Upper lobe of left lung (tissue), 4 donors: ENCODE measurements around the gene NKAIN2.

Experiments
- EP300 ChIP-seq, 4 donors: sonication (generic); formaldehyde crosslinking; IDR thresholded peaks; one replicate each; pipeline ENCODE4 v1.5.1; 2017; ENCODE audit warnings: antibody characterized with exemption in 4 of 4, control low read depth in 2 of 4
- TF ChIP-seq, protein P1 (sequence below), 6 experiments: fragments of 450-650 bp in 4 of 6; fragments of 200-600 bp in 2 of 6; sonication (generic) in 2 of 6; IDR thresholded peaks; one replicate each; pipeline ENCODE4 v1.5.1; 2016 to 2019; ENCODE audit warnings: antibody characterized with exemption in 6 of 6

- no peak for TF ChIP-seq EP300 (IDR thresholded peaks at IDR 0.05)
- TF ChIP-seq, protein P1, sequence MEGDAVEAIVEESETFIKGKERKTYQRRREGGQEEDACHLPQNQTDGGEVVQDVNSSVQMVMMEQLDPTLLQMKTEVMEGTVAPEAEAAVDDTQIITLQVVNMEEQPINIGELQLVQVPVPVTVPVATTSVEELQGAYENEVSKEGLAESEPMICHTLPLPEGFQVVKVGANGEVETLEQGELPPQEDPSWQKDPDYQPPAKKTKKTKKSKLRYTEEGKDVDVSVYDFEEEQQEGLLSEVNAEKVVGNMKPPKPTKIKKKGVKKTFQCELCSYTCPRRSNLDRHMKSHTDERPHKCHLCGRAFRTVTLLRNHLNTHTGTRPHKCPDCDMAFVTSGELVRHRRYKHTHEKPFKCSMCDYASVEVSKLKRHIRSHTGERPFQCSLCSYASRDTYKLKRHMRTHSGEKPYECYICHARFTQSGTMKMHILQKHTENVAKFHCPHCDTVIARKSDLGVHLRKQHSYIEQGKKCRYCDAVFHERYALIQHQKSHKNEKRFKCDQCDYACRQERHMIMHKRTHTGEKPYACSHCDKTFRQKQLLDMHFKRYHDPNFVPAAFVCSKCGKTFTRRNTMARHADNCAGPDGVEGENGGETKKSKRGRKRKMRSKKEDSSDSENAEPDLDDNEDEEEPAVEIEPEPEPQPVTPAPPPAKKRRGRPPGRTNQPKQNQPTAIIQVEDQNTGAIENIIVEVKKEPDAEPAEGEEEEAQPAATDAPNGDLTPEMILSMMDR (IDR thresholded peaks at IDR 0.05), result no peak
Measured at GRCh38 chr6:124339610-124340334, 536.1 kb downstream of the NKAIN2 start.
